GM13976 (cell line): ENCODE data around the gene RBKS.
"Not testable (repeated sequence)": the region's sequence is repeated elsewhere in the genome, so short reads cannot be mapped to it uniquely, and the experiment has no call there.

Experiments used
- DNase-seq: peaks from one replicate; pipeline ENCODE4 v3.0.0; 2012; ENCODE audit warnings: low spot score
- CTCF ChIP-seq: IDR thresholded peaks from 2 replicates; pipeline ENCODE4 v1.5.1; 2012; ENCODE audit warnings: borderline replicate concordance, mild to moderate bottlenecking; ENCODE audit not compliant: insufficient read depth; ENCODE audit errors: extremely low read depth, missing control alignments, control extremely low read depth
- in situ Hi-C: fragments of 300-500 bp; cut with MboI; formaldehyde crosslinking; loops from one replicate; pipeline ENCODE4 v1.12.0; 2022; ENCODE audit warnings: low sequenced_read_pairs, mixed read lengths, inconsistent platforms; ENCODE audit not compliant: unreplicated experiment

RBKS gene

GRCh38 chr2:27866237-27866636 is 23.9 kb downstream of the RBKS start:
- in situ Hi-C loops = no loop called here
- no peak for TF ChIP-seq CTCF
- no peak for DNase-seq

GRCh38 chr2:27863955-27864354 is 26.2 kb downstream of the RBKS start:
- in situ Hi-C loops, DNase-seq: not testable (repeated sequence)

- no peak for TF ChIP-seq CTCF
- DNase-seq = no peak
- in situ Hi-C loops = no loop called here
Measured at GRCh38 chr2:27863146-27863545, 27.0 kb downstream of the RBKS start.

GRCh38 chr2:27860111-27860510 is 30.1 kb downstream of the RBKS start:
- TF ChIP-seq CTCF = no peak
- DNase-seq = no peak
- in situ Hi-C loops = no loop called here

- in situ Hi-C loops = no loop called here
- TF ChIP-seq CTCF = no peak
- DNase-seq = no peak
Measured at GRCh38 chr2:27857417-27858172, 32.6 kb downstream of the RBKS start.

- in situ Hi-C loops = no loop called here
- DNase-seq = no peak
- no peak for TF ChIP-seq CTCF
Measured at GRCh38 chr2:27856956-27857355, 33.2 kb downstream of the RBKS start.

GRCh38 chr2:27856386-27856785 is 33.8 kb downstream of the RBKS start:
- in situ Hi-C loops = no loop called here
- TF ChIP-seq CTCF = no peak
- no peak for DNase-seq
